ENCODE results near the gene PISD. TPM values are rescaled to one million over a fixed set of nuclear protein-coding genes. Genes with fewer than 3 reads are reported as not detected.

PISD gene
- total RNA-seq, 1 donor from 2014 or later = 68.0 TPM

DNA sequence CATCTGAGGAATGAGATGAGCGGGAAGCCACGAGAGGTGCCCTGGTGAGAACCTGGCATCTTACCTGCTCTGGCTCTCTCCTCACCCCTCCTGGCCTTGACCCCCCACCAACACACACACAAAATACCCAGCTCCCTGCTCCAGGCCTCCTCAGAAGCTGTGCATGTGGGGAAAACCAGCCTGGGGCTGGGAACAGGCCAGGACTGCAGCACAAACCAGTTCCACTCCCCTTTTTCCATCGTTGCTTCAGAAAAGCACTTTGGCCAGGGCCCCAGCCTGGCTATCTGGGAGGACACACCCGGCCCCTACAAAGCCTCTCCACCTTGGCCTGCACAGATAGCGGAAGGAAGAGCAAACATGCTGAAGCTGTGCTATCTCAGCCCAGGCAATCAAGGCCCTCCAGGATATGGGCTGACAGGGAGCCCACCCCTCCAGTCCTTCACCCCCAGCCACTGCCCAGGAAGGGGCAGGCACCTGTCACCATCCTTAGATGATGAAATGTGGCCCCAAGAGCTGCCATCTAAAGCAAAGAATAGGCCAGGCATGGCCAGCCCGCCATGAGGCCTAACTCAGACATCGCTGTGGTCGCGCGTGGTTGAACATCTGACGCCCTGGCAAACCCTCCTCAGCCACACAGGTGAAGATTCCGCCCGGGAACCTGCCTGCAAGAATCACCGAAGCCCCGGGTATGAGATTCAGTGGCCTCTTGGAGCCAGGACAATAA is 35.4 kb downstream of the PISD start:
- no peak for DNase-seq (ENCODE audit: low spot score)

DNA sequence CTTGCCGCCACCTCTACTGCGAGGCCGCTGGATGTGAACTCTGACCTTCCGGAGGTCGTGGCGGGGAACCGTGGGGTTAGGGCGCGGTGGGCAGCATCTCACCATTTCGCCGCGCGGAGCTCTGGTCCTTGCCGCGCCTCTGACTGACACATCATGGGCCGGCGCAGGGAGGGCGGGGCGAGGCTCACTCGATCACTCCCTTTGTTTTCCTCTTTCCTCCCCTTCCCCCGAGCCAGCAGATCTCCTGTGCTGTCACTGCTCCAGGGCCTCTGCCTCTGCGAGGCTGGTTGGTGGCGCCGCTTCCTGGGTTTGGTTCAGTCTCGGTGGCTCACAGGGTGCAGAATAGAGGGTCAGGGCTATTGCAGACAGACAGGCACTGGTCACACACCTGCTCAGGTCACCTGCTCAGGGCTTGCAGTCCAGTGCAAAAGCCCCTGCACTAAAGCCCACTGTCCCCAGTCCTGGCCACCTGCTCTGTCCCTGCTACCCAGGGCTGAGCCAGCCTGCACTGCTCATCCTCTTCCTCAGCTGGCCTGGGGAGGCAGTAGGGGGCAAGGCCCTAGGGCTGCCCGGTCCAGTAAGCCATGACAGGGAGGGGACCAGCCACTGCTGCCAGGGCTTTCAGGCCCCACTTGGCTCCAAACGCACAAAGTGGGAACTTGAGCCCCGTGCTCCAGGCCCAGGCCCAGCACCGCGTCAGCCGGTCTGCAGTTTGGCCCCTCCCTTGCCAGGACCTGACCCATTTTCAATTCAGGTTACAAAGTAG is 36.2 kb downstream of the PISD start:
- no peak for DNase-seq (ENCODE audit: low spot score)

GRCh38 chr22:31625257-31625640 is 36.8 kb downstream of the PISD start:
- no peak for DNase-seq (ENCODE audit: low spot score)

DNA sequence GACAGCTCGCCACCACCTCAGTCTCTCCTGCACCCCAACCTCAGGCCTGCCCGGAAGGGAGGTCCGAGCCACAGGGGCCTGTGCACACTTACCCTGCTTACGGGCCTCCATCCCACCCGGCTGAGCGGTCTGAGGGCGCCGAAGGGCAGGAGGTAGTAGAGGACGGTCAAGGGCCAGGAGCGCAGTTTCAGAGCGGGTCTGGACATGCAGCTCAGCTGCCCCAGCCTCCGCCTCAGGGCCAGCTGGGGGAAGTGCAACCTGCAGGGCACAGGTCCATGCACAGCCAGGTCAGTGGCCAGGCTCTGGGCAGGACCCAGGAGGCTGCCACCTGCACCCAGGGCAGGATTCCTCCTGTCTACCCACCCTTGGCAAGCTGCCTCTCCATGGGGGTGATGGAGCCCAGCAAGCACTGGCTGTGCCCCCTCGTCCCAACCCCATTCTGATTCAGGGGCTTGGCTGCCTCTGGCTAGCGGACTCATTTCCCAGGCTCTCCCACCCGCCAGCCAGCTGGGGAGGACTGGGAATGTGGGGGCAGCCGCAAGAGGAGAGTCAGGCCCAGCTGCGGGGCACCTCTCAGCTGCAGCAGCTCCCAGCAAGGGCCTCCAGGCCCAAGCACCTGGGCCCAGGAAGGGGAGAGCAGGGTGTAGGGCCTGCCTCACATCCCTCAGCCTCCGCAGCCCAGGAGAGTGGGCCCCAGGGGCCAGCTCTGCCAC is 38.3 kb downstream of the PISD start:
- DNase-seq (ENCODE audit: low spot score) = no peak

DNA sequence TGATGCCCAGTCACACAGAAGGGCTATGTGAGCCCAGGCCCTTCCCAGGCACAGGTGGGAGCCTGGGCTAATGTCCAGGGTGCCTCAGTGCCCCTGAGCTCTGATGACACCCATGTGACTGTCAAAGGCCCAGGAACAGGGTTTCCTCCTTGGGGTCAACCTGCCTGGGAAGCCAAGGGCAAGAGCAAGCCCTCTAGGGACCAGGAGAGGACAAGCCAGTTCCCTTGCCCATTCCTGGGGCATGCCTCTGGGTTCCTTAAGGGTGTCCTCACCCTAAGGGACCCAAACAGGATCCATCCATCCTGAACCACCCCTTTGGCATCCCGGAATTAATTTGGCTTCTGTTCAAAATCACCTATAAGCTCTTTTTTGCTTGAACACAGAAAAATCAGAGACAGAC is 39.0 kb downstream of the PISD start:
- DNase-seq (ENCODE audit: low spot score) = no peak

GRCh38 chr22:31621507-31622124 is 40.4 kb downstream of the PISD start:
- no peak for DNase-seq (ENCODE audit: low spot score)

DNA sequence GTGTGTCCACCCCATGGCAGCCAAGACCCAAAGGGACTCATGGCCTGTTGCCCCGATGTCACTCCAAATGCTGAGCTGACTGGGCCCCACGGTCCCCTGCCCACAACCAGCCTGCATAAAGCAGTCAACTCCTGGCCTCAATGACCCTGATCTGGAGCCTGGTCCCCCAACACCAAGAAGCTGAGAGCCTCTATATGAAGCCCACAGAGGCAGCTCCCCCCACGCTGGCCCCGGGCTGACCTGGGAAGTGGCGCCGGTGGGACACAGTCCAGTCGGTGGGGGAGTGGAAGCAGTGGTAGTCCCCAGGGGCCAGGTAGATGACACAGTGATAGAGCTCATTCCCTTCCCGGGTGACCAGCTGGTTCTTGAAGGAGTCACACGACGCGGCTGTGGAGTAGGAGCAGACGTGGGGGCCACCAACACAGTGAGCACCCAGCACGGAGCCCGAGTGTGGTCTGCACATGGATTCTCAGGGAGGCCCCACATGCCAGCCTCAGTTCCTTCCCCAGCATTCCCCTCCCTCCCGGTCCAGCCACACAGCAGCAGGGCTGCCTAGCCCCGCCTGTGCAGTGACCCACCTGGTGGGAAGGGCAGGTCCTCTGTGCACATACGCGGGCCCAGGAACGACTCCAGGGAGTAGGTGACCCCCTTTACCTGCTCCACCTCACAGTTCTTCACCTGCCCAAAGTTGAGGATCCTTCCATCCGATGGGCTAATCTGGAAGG is 41.1 kb downstream of the PISD start:
- DNase-seq (ENCODE audit: low spot score) = no peak

- no peak for DNase-seq (ENCODE audit: low spot score)
Measured at GRCh38 chr22:31619611-31620300, 42.3 kb downstream of the PISD start.

DNA sequence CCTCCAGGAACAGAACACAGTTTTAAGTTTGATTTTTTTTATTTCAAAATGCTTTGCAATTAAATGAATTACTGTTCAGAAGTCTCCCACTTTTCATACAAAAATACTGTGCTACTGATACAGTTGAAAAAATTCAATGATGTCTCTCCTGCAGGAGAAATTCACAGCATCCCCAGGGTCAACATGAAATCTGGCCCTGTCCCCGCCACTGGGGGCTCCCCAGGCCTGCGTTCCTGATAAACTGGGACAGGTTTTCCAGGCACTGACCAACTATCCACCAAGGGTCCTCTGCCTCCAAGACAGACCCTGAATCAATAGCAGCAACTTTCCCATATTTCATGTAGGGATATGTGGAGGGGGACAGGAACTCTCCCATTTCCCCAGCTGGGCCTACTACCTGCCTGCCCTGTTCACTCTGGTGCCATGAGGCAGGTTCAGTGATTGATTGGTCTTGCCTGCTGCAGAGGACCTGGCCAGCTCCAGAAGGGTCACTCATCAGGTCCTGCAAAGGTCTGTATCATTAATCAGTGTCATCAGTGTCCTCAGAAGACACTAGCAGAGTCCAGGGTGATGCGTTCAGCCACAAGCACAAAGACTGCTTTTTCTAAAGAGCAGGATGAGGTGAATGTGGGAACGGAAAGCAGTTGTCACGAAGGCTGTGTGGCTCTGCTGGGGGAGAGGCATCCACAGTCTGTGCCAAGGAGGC is 43.4 kb downstream of the PISD start:
- DNase-seq (ENCODE audit: low spot score) = no peak

GRCh38 chr22:31618057-31618456 is 44.0 kb downstream of the PISD start:
- no peak for DNase-seq (ENCODE audit: low spot score)

- DNase-seq (ENCODE audit: low spot score) = no peak
Measured at GRCh38 chr22:31616315-31616980, 45.6 kb downstream of the PISD start.

- no peak for DNase-seq (ENCODE audit: low spot score)
Measured at GRCh38 chr22:31615940-31616314, 46.1 kb downstream of the PISD start.

DNA sequence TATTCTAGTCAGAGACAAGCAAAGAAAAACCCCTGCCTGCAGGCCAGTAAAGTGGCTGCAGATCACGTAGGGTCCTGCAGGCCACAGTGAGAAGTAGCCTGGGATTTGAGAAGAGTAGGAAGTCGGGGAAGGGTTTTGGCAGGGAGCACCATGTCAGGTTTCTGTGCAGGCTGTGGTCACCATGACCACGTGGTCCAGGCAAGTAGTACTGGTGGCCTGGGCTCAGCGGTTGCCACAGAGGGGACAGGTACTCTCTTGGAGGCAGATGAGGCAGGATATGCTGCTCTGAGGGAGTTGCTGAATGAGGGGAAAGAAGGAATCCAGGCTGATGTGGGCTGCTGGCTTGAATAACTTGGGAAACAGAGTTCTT is 46.5 kb downstream of the PISD start:
- DNase-seq (ENCODE audit: low spot score) = no peak

GRCh38 chr22:31614781-31615490 is 47.1 kb downstream of the PISD start:
- no peak for DNase-seq (ENCODE audit: low spot score)

DNA sequence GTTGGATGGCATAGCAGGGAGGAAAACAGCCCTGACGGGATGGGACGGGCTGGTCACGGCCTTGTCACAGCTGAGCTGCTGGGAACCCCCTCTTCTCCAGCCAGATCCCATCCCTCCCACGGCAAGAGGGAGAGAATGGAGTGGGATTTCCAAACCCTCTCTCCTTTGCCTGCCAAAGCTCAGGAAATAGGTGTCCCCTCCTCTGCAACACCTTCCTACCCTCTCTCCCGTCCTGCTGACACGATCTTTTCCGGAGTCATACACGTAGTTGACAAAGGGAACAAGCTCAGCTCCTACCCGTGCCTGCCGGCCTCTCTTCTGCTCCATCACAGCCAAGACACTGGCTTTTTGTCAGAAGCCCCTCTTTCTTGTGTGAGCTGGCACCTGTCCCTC is 48.1 kb downstream of the PISD start:
- DNase-seq (ENCODE audit: low spot score) = no peak

- DNase-seq (ENCODE audit: low spot score) = no peak
Measured at GRCh38 chr22:31613286-31613903, 48.6 kb downstream of the PISD start.

DNA sequence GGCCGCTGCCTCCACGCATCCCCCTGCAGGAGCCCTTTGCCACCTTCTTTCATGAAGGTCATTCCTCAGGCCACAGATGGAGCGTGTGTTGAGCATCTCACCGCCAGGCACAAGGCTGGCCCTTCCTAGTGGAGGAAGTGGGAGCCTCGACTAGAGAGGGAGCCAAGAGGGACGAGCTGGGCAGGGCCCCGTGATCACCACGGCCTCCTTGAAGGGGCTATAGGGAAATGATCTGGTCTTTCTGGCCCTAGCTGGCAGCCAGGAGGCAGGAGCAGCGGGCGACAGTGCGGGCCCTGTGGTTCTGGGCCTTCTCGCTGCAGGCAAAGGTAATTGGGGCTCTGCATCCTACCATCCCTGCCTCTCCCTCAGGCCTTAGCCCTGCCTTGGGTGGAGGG is 49.1 kb downstream of the PISD start:
- DNase-seq (ENCODE audit: low spot score) = no peak

DNA sequence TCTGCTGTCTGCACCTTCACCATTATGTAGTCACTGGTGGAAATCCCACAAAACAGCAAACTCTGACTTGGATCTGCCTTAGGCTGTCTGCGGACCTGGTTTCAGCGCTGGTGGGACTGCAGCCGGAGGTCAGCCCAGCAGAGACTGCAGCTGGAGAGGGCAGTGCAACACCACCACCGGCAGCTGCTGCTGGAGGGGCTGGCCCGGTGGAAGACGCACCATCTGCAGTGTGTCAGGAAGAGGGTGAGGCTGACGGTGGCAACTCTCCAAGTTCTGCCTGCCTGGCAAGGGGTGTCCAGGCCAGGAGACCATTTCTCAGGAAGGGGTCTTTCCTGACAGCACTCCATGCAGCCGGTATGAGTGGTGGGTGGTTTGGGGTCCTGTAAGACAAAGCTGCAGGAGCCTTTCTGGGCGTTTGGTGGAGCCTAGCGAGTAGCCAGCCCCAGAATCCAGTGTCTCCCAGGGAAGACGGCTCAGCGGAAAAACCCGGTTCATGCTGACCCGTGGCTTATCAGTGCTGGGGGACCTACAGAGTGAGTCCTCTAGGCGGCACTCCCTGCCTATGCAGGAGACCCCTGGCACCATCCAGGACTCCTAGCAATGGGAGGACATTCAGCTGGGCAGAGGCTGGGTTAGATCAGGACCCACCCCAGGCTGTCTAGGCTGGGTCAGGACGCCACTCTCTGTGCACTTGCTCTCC is 50.8 kb downstream of the PISD start:
- DNase-seq (ENCODE audit: low spot score) = no peak
